HG03521 (cell line): Measurements from ENCODE around the gene ARMC6.
A peak's percentile ranks its signal among the peaks of the same experiment; 100 is the strongest.

Experiments used
- ATAC-seq: cut with Tn5 transposase; IDR thresholded peaks from one replicate; pipeline ENCODE4 v1.9.1; 2021; ENCODE audit warnings: mild to moderate bottlenecking, moderate library complexity; ENCODE audit not compliant: unreplicated experiment

Gene ARMC6

GRCh38 chr19:19033426-19034203 lies at the start of gene ARMC6, which contains the start of gene SUGP2:
ARMC6 (plus strand) TSS chr19:19033603; CDS start chr19:19034210, 607 bp downstream.
SUGP2 (minus strand) TSS chr19:19033517; CDS start chr19:19031071, 2,446 bp downstream.
- ATAC-seq = peak; percentile 71

GRCh38 chr19:18984251-18984650 lies 49.2 kb upstream of the ARMC6 start:
- ATAC-seq = no peak

- no peak for ATAC-seq
These were observed 48.1 kb upstream of the ARMC6 start for GRCh38 chr19:18985257-18985656.

- no peak for ATAC-seq
These were observed 45.9 kb upstream of the ARMC6 start for GRCh38 chr19:18987456-18987855.

GRCh38 chr19:18989316-18989715 lies 44.1 kb upstream of the ARMC6 start:
- ATAC-seq = no peak

GRCh38 chr19:18990128-18990708 lies 43.2 kb upstream of the ARMC6 start:
- ATAC-seq = no peak

- no peak for ATAC-seq
These were observed 42.4 kb upstream of the ARMC6 start for GRCh38 chr19:18991006-18991405.

GRCh38 chr19:18991468-18991867 lies 41.9 kb upstream of the ARMC6 start:
- no peak for ATAC-seq

- ATAC-seq = no peak
These were observed 40.7 kb upstream of the ARMC6 start for GRCh38 chr19:18992696-18993095.

GRCh38 chr19:18993115-18993514 lies 40.3 kb upstream of the ARMC6 start:
- ATAC-seq = no peak

- no peak for ATAC-seq
These were observed 37.6 kb upstream of the ARMC6 start for GRCh38 chr19:18995804-18996241.

- no peak for ATAC-seq
These were observed 37.1 kb upstream of the ARMC6 start for GRCh38 chr19:18996351-18996750.

- no peak for ATAC-seq
These were observed 36.5 kb upstream of the ARMC6 start for GRCh38 chr19:18996796-18997394.

- no peak for ATAC-seq
These were observed 35.1 kb upstream of the ARMC6 start for GRCh38 chr19:18998276-18998675.

GRCh38 chr19:18999016-18999758 lies 34.2 kb upstream of the ARMC6 start:
- no peak for ATAC-seq

GRCh38 chr19:18999896-19000620 lies 33.3 kb upstream of the ARMC6 start:
- no peak for ATAC-seq

GRCh38 chr19:19004144-19004543 lies 29.3 kb upstream of the ARMC6 start:
- no peak for ATAC-seq

GRCh38 chr19:19006213-19006612 lies 27.2 kb upstream of the ARMC6 start:
- ATAC-seq = no peak

GRCh38 chr19:19009951-19010350 lies 23.5 kb upstream of the ARMC6 start:
- no peak for ATAC-seq

GRCh38 chr19:19010551-19010950 lies 22.9 kb upstream of the ARMC6 start:
- no peak for ATAC-seq

GRCh38 chr19:19021115-19021514 lies 12.3 kb upstream of the ARMC6 start:
- ATAC-seq = no peak
